HG03520 (cell line): ENCODE results near the gene SCLT1.

Experiments
- ATAC-seq: cut with Tn5 transposase; IDR thresholded peaks from one replicate; pipeline ENCODE4 v1.9.1; 2021; ENCODE audit warnings: mild to moderate bottlenecking, moderate library complexity; ENCODE audit not compliant: unreplicated experiment

SCLT1 gene

DNA sequence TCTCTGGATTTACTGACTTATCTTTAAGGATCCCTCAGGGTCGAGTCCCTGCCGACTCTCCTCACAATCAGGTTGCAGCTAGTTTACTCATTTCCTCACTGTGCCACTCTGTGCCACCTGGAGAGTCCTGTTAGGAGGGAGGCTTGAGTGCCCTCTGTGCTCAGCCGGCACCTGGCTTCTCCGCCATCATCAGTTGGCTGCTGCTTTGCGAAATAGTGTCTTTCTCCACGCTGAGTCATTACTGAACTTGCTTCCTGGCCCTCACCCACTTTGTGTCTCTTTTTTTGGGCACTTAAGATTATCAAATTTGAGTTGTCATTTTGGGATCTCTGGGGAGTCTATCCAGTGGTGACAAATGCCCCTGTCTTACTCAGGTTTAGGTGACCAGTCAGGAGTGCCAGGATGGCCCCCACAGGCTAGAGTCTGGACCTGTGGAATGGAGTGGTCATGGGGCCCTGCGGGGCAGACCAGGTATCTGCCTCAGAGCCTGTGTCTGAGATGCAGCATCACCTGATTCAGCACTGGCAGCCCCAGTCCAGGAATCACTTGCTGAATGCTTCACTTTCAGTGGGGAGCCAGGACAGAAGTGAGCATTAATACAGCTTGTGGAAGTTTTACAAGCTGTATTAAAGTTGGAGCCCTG is 246.1 kb downstream of the SCLT1 start:
- no peak for ATAC-seq

- no peak for ATAC-seq
Measured at GRCh38 chr4:128846063-128846462, 247.3 kb downstream of the SCLT1 start.

GRCh38 chr4:128844931-128845330 is 248.4 kb downstream of the SCLT1 start:
- no peak for ATAC-seq

- ATAC-seq, result no peak
Measured at GRCh38 chr4:128841402-128841801, 251.9 kb downstream of the SCLT1 start.

- ATAC-seq, result no peak
Measured at GRCh38 chr4:128840711-128841318, 252.5 kb downstream of the SCLT1 start.

- ATAC-seq, result no peak
Measured at GRCh38 chr4:128837679-128838078, 255.7 kb downstream of the SCLT1 start.

- no peak for ATAC-seq
Measured at GRCh38 chr4:128837198-128837597, 256.1 kb downstream of the SCLT1 start.

DNA sequence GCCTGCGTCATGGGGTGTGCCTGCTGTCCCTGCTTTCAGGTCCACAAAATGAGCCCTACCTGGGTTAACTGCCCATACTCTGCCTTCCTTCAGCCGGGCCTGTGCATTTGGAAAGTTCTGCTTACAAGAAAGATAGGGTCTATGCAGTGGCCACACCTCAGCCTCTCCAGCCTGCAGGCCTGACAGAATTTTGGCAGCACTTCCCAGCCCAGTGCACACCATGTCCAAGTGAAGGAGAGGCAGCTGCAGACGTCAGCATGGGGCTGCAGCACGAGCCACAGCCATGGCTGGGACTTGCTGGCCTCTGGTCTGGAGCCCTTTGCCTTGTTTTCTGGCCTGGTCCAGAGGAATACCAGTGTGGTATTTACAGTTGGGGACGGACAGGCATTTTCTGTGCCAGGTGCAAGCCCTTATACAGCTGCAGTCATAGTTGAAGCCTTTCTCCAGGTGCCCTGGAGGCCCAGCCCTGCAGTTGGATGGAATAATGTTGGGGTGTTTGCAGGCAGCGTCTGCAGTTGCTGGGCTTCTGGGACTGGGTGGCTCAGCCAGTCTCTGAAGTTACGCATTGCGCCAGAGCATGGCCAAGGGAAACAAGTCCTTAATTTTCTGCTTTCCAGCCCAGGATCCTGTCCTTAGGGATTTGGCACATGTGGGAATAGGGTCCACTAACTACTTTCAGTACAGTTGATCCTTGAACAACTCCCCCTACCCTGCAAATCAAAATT is 257.7 kb downstream of the SCLT1 start:
- no peak for ATAC-seq
